Activated naive CD4-positive, alpha-beta T cell treated with anti-CD3 and anti-CD28 coated beads for 36 hours (primary cell): ENCODE results near the gene ARFGAP2. TPM values are rescaled to one million over a fixed set of nuclear protein-coding genes. Genes with fewer than 3 reads are reported as not detected.
"Not testable (repeated sequence)": the region's sequence is repeated elsewhere in the genome, so short reads cannot be mapped to it uniquely, and the experiment has no call there.

ENCODE experiments used
- CTCF ChIA-PET: fragments of 350-600 bp; sonication (Branson Sonifier 250); formaldehyde crosslinking; loops from one replicate; lab custom pipeline; 2021; ENCODE audit warnings: antibody characterized with exemption; lab: Charles Lee
- DNase-seq: peaks from one replicate; pipeline ENCODE4 v3.0.0-alpha.2; 2020
- H3K27ac Mint-ChIP-seq: one replicate; pipeline ENCODE4 v1.8.0; 2021; ENCODE audit warnings: mild to moderate bottlenecking, mixed read lengths
- H3K27me3 Mint-ChIP-seq: one replicate; pipeline ENCODE4 v1.8.0; 2021; ENCODE audit warnings: low read depth, mixed read lengths
- H3K36me3 Mint-ChIP-seq: one replicate; pipeline ENCODE4 v1.8.0; 2021; ENCODE audit warnings: low read depth, mixed read lengths
- H3K4me1 Mint-ChIP-seq: one replicate; pipeline ENCODE4 v1.8.0; 2021; ENCODE audit warnings: low read depth, mixed read lengths
- H3K4me3 Mint-ChIP-seq: one replicate; pipeline ENCODE4 v1.8.0; 2021; ENCODE audit warnings: mild to moderate bottlenecking, moderate library complexity, mixed read lengths
- H3K9me3 Mint-ChIP-seq: one replicate; pipeline ENCODE4 v1.8.0; 2021; ENCODE audit warnings: mixed read lengths
- intact Hi-C: fragments of 100-400 bp; cut with micrococcal nuclease; formaldehyde crosslinking; loops from one replicate; pipeline ENCODE4 v1.15.1; 2023
- total RNA-seq, 2 experiments: library from RNA; stranded (reverse); gene quantifications; one replicate each; pipeline ENCODE4 v1.2.3, GENCODE V29; 2021

ARFGAP2 gene
- total RNA-seq, 2 experiments from 2014 or later = 75.1 to 78.7 TPM

DNA sequence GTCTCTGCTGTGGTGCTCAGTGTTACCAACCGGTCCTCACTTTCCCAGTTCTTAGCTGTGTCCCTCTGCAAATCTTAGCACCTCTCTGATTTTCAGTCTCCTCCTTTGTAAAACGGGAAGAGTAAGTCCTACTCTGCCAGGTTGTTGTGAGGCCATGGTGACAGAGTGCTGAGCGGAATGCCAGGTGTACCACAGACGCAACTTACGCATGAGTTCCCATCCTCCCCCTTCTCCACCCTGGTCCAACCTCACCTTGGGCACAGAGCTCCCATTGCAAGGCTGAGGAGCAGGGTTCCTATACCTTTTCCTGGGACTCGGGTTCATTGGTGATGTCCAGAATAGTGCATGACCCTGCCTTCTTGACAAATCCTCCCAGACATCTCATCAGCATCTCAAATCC lies 30.8 kb upstream of the ARFGAP2 start:
- intact Hi-C loops = no loop called here
- Mint-ChIP-seq H3K27me3 (no peaks in the 10 kb centered on the region), H3K9me3 (no peaks in the 10 kb centered on the region), H3K27ac (no peak overlapping the region), H3K4me1 (no peaks in the 10 kb centered on the region), H3K36me3 (no peaks in the 10 kb centered on the region), H3K4me3 (no peak overlapping the region)
- CTCF ChIA-PET = interaction anchor here (0.5 kb wide), 1 partner anchor 54 kb away, joined by 3 read pairs; no protein-coding TSS in a partner anchor
- no peak for DNase-seq

GRCh38 chr11:47206577-47206976 lies 29.9 kb upstream of the ARFGAP2 start:
- H3K4me1 Mint-ChIP-seq, H3K36me3 Mint-ChIP-seq, CTCF ChIA-PET, H3K9me3 Mint-ChIP-seq, DNase-seq, H3K27me3 Mint-ChIP-seq, intact Hi-C loops, H3K4me3 Mint-ChIP-seq, H3K27ac Mint-ChIP-seq: not testable (repeated sequence)

- CTCF ChIA-PET = interaction anchor here (0.6 kb wide), 2 partner anchors 29 to 125 kb away, joined by 3 to 4 read pairs; no protein-coding TSS in a partner anchor
- Mint-ChIP-seq H3K27me3 (no peaks in the 10 kb centered on the region), H3K4me1 (no peaks in the 10 kb centered on the region), H3K27ac (no peak overlapping the region), H3K36me3 (no peaks in the 10 kb centered on the region), H3K4me3 (no peak overlapping the region), H3K9me3 (no peaks in the 10 kb centered on the region)
- no peak for DNase-seq
- intact Hi-C loops = no loop called here
Measured at GRCh38 chr11:47204637-47204989, 27.9 kb upstream of the ARFGAP2 start.

DNA sequence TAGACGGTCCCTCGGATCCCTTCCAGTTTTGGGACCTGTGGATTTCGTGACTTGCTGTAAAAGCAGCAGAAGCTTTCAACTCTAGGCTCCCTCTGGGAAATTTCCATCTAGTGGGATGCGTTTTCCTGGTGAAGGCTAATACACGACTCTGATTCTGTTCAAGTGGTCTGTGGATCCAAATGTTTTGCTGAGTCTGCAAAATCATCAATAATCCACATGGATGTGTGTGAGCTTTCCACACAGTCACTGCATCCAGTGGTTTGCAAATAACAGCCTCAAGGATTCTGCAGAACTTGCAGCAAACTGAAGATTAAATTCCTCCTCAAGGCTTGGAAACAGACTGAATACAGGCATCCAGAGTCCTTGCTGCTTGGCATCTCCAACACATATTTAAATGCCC lies 25.9 kb upstream of the ARFGAP2 start:
- no peaks in the 10 kb centered on the region for H3K27me3 Mint-ChIP-seq
- no peaks in the 10 kb centered on the region for H3K36me3 Mint-ChIP-seq
- no peaks in the 10 kb centered on the region for H3K4me1 Mint-ChIP-seq
- H3K9me3 Mint-ChIP-seq = no peaks in the 10 kb centered on the region
- H3K4me3 Mint-ChIP-seq = no peak overlapping the region
- DNase-seq = no peak
- CTCF ChIA-PET = interaction anchor here (0.8 kb wide), 1 partner anchor 8 kb away, joined by 3 read pairs; no protein-coding TSS in a partner anchor
- intact Hi-C loops = no loop called here
- no peak overlapping the region for H3K27ac Mint-ChIP-seq

DNA sequence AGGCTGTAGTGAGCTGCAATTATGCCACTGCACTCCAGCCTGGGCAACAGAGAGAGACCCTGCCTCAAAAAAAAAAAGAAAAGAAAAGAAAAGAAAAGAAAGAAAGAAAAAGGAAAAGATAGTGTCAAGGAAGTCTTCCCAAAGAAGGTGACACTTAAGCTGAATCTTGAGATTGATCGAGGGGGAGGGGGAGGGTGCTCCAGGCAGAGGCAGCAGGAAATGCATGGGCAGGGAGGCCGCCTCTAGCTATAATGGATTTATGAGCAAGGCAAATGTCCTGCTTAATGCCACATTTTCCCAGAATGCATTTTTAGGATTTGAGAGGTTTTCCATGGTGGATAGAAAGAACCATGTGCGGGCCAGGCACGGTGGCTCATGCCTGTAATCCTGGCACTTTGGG lies 24.3 kb upstream of the ARFGAP2 start:
- CTCF ChIA-PET = interaction anchor here (0.7 kb wide), 1 partner anchor 14 kb away, joined by 3 read pairs; the partner anchor contains the start of gene DDB2
- Mint-ChIP-seq H3K9me3 (no peaks in the 10 kb centered on the region), H3K36me3 (no peaks in the 10 kb centered on the region), H3K27me3 (no peaks in the 10 kb centered on the region), H3K4me3 (no peak overlapping the region), H3K27ac (no peak overlapping the region), H3K4me1 (no peaks in the 10 kb centered on the region)
- no peak for DNase-seq
- intact Hi-C loops = no loop called here

DNA sequence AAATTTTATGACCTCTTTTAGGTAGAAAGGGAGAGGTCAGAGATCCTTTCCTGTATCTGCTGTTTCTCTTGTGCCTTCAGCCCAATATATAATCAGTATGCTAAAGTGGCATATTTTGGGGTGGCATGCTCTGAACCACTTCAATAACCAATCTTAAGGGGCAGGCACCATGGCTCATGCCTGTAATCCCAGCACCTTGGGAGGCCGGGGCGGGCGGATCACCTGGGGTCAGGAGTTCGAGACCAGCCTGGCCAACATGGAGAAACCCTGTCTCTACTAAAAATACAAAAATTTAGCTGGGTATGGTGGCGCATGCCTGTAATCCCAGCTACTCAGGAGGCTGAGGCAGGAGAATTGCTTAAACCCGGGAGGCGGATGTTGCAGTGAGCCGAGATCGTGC lies 21.5 kb upstream of the ARFGAP2 start:
- H3K4me3 Mint-ChIP-seq, CTCF ChIA-PET, DNase-seq, H3K27ac Mint-ChIP-seq, intact Hi-C loops, H3K36me3 Mint-ChIP-seq, H3K27me3 Mint-ChIP-seq, H3K9me3 Mint-ChIP-seq, H3K4me1 Mint-ChIP-seq: not testable (repeated sequence)

DNA sequence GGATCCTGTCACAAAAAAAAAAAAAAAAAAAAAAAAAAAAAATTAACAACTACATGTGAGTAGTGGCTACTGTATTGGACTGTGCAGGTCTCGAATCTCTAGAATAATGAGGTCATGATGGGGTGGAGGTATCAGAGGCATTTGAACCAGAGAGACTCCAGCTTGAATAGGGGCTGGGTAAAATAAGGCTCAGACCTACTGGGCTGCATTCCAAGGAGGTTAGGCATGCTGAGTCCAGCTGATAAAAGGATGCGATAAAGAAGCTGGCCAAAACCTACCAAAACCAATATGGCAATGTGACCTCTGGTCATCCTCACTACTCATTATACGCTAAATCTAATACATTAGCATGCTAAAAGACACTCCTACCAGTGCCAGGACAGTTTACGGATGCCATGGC lies 15.4 kb upstream of the ARFGAP2 start:
- Mint-ChIP-seq H3K27ac (no peak overlapping the region), H3K27me3 (peaks cover 14% of the 10 kb centered on the region), H3K36me3 (no peaks in the 10 kb centered on the region), H3K4me3 (no peak overlapping the region), H3K4me1 (peaks cover 2% of the 10 kb centered on the region), H3K9me3 (no peaks in the 10 kb centered on the region)
- no peak for DNase-seq
- CTCF ChIA-PET = no interaction called here
- intact Hi-C loops = no loop called here

DNA sequence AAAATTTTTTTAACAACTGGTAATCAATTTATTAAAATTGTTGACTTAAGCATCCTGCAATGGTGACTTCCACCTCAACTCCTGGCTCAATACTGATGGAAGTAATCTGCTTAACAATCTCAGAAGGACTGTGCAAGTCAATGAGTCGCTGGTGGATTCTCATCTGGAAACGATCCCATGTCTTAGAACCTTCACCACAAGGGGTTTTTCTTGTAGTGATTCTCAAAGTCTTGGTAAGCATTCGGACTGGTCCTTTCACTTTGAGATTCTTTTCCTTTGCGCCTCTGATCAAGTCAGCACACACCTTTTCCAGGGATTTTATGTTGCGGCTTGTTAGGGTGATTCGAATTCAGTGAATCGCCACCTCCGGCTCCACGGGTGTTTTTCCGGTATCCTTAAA lies 14.5 kb upstream of the ARFGAP2 start:
- H3K4me3 Mint-ChIP-seq, H3K27ac Mint-ChIP-seq, CTCF ChIA-PET, H3K4me1 Mint-ChIP-seq, H3K36me3 Mint-ChIP-seq, intact Hi-C loops, H3K9me3 Mint-ChIP-seq, DNase-seq: not testable (repeated sequence)
- H3K27me3 Mint-ChIP-seq = peaks cover 17% of the 10 kb centered on the region

DNA sequence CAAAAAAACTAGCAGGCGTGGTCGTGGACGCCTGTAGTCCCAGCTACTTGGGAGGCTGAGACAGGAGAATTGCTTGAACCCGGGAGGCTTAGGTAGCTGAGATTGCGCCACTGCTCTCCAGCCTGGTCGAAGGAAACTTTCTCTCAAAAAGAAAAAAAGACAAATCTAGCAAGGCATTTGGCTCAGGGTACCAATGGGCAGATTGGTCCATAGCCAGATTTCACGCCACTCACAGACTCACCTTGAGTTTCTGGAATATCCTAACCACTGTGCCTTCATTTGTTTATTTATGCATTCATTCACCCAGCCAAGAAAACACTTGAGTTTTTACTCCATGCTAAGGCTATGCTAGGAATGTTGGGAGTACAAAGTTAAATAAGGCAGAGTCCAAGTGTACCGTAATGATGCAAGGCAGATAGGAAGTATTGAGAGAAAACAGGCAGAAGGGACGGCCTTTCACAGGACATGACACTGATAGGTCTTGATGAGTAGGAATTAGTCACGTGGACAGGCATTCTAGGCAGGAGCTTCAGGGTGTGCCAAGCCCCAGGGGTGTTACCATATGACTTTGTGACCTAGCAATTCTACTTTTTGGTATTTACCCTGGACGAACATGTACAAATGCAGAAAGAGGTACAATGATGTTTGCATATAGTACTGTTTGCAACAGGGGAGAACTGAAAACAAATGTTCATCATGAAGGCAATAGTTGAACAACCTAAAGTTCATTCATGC lies 12.6 kb upstream of the ARFGAP2 start:
- peaks cover 25% of the 10 kb centered on the region for H3K27me3 Mint-ChIP-seq
- no peak for DNase-seq
- no peak overlapping the region for H3K4me3 Mint-ChIP-seq
- peaks cover 8% of the 10 kb centered on the region for H3K4me1 Mint-ChIP-seq
- H3K27ac Mint-ChIP-seq = no peak overlapping the region
- intact Hi-C loops = no loop called here
- H3K36me3 Mint-ChIP-seq = no peaks in the 10 kb centered on the region
- CTCF ChIA-PET = interaction anchor here (0.7 to 3.4 kb wide), 2 partner anchors 11 to 70 kb away, joined by 3 to 36 read pairs; partner anchors contain the start of gene ARFGAP2
- no peaks in the 10 kb centered on the region for H3K9me3 Mint-ChIP-seq

DNA sequence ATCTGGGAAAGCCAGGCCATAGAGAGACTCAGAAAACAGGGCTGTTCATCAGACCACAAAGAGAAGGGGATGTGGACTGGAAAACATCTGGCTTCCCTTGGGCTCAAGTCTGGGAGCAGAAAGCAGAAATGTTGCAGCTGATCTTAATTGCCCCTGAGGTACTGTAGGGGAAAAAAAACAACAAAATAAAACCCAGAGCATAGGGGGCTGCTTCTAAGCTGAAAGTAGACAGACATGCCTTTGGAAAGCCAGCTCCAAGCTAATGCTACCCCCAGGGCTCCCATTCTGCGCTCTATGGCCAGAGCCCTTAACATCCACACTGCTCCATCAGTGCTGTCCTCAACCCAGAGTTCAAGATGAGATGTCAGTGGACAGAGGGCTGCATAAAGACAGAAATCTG lies 11.6 kb upstream of the ARFGAP2 start:
- Mint-ChIP-seq H3K27me3 (peaks cover 27% of the 10 kb centered on the region), H3K9me3 (no peaks in the 10 kb centered on the region), H3K27ac (no peak overlapping the region), H3K4me1 (peaks cover 8% of the 10 kb centered on the region), H3K36me3 (no peaks in the 10 kb centered on the region), H3K4me3 (no peak overlapping the region)
- CTCF ChIA-PET = interaction anchor here (0.5 to 3.4 kb wide), 5 partner anchors 10 to 224 kb away, joined by 3 to 36 read pairs (median 4); partner anchors contain the start of gene ARFGAP2
- intact Hi-C loops = no loop called here
- DNase-seq = no peak

DNA sequence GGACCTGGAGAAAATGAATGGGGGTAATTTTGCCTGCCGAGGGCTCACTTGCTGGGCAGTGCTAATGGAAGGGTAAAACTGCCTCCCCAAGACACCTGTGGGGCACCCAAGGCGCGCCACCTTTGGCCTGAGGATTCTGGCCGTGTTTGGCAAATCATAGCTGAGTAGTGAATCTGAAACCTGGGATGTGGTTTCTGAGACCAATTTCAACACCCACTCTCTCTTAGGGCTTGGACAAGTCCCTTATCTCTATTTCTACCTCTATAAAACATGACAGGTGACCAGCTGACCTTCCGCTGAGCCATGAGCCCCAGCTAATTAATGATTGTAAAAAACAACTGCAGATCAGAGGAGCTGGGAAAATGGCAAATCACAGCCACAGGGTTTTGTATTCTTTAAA lies 11.0 kb upstream of the ARFGAP2 start:
- Mint-ChIP-seq H3K4me3 (no peak overlapping the region), H3K36me3 (no peaks in the 10 kb centered on the region), H3K27ac (no peak overlapping the region), H3K4me1 (peaks cover 8% of the 10 kb centered on the region), H3K27me3 (peaks cover 27% of the 10 kb centered on the region), H3K9me3 (no peaks in the 10 kb centered on the region)
- CTCF ChIA-PET = interaction anchor here (0.5 to 3.4 kb wide), 5 partner anchors 10 to 223 kb away, joined by 3 to 36 read pairs (median 4); partner anchors contain the start of gene ARFGAP2
- intact Hi-C loops = no loop called here
- DNase-seq = no peak

- Mint-ChIP-seq H3K9me3 (no peaks in the 10 kb centered on the region), H3K27ac (no peak overlapping the region), H3K36me3 (no peaks in the 10 kb centered on the region), H3K27me3 (peaks cover 27% of the 10 kb centered on the region), H3K4me1 (peaks cover 8% of the 10 kb centered on the region), H3K4me3 (peak overlapping the region; percentile 70)
- DNase-seq = peak; percentile 64
- CTCF ChIA-PET = interaction anchor here (0.7 to 3.4 kb wide), 5 partner anchors 9 to 85 kb away, joined by 3 to 36 read pairs (median 4); partner anchors contain the start of gene ARFGAP2
- intact Hi-C loops = loop anchor here (1.0 kb wide), 2 partner anchors 10 to 27 kb away; partner anchors contain the start of gene DDB2
Measured at GRCh38 chr11:47186700-47187695, 10.3 kb upstream of the ARFGAP2 start.
